ENCODE results near the gene DDX3X. TPM values are rescaled to one million over a fixed set of nuclear protein-coding genes. Genes with fewer than 3 reads are reported as not detected.
"Not testable (repeated sequence)": the region's sequence is repeated elsewhere in the genome, so short reads cannot be mapped to it uniquely, and the experiment has no call there.

Gene DDX3X
- total and polyA plus RNA-seq, 8 donors, result 23.2 to 142 (median 96.4) TPM

GRCh38 chrX:41406201-41406600 lies 72.2 kb downstream of the DDX3X start:
- WGBS, 2 donors, result 71 to 73% methylated on average over 1 of the region's 1 CpG
- FAIRE-seq (no peak), ATAC-seq (no peak), DNase-seq (no peak)
- Histone ChIP-seq H3K9me3 (no peaks in the 10 kb centered on the region), H3K4me3 (no peak overlapping the region), H3K27me3 (peaks cover 0 to 7% (median 0%) of the 10 kb centered on the region in 4 donors), H3K36me3 (no peaks in the 10 kb centered on the region), H3K4me1 (no peaks in the 10 kb centered on the region), H3K27ac (no peak overlapping the region)
- intact Hi-C loops (cut with DNase I), result no loop called here
- no peak for TF ChIP-seq CTCF (IDR thresholded peaks at IDR 0.05)

GRCh38 chrX:41407816-41408215 lies 73.9 kb downstream of the DDX3X start:
- 67 to 76% methylated on average over 4 of the region's 4 CpGs for WGBS, 2 donors
- Histone ChIP-seq H3K9me3 (no peaks in the 10 kb centered on the region), H3K27me3 (peaks cover 0 to 7% (median 0%) of the 10 kb centered on the region in 4 donors), H3K4me3 (no peak overlapping the region), H3K4me1 (no peaks in the 10 kb centered on the region), H3K36me3 (no peaks in the 10 kb centered on the region), H3K27ac (no peak overlapping the region)
- DNase-seq (no peak), ATAC-seq (no peak), FAIRE-seq (no peak)
- intact Hi-C loops (cut with DNase I), result no loop called here
- no peak for TF ChIP-seq CTCF (IDR thresholded peaks at IDR 0.05)

GRCh38 chrX:41408576-41408975 lies 74.6 kb downstream of the DDX3X start:
- intact Hi-C loops (cut with DNase I), result no loop called here
- 90 to 96% methylated on average over 9 of the region's 9 CpGs for WGBS, 2 donors
- no peak for TF ChIP-seq CTCF (IDR thresholded peaks at IDR 0.05)
- ATAC-seq (no peak), FAIRE-seq (no peak), DNase-seq (no peak)
- Histone ChIP-seq H3K9me3 (no peaks in the 10 kb centered on the region), H3K36me3 (no peaks in the 10 kb centered on the region), H3K4me1 (no peaks in the 10 kb centered on the region), H3K27me3 (peaks cover 0 to 7% (median 0%) of the 10 kb centered on the region in 4 donors), H3K27ac (no peak overlapping the region), H3K4me3 (no peak overlapping the region)

GRCh38 chrX:41409006-41409405 lies 75.0 kb downstream of the DDX3X start:
- H3K36me3 ChIP-seq, result no peaks in the 10 kb centered on the region
- H3K9me3 ChIP-seq, result no peaks in the 10 kb centered on the region
- no peaks in the 10 kb centered on the region for H3K4me1 ChIP-seq
- DNase-seq (no peak), FAIRE-seq (no peak), ATAC-seq (no peak)
- no peak overlapping the region for H3K27ac ChIP-seq
- intact Hi-C loops (cut with DNase I), result no loop called here
- 81 to 82% methylated on average over 5 of the region's 5 CpGs for WGBS, 2 donors
- TF ChIP-seq CTCF (IDR thresholded peaks at IDR 0.05), result no peak
- H3K4me3 ChIP-seq, result no peak overlapping the region
- H3K27me3 ChIP-seq, result peaks cover 0 to 7% (median 0%) of the 10 kb centered on the region in 4 donors

- H3K27me3 ChIP-seq; intact Hi-C loops (cut with DNase I); H3K4me1 ChIP-seq; DNase-seq; H3K27ac ChIP-seq; ATAC-seq; H3K36me3 ChIP-seq; H3K4me3 ChIP-seq; H3K9me3 ChIP-seq; FAIRE-seq: not testable (repeated sequence)
- 86 to 89% methylated on average over 10 of the region's 10 CpGs for WGBS, 2 donors
These were observed 77.3 kb downstream of the DDX3X start for GRCh38 chrX:41411222-41411621.

Data from pancreas (tissue), 10 donors.